NCI-H1092 (cell line): ENCODE measurements around the gene ARMC10.
"Not testable (repeated sequence)": the region's sequence is repeated elsewhere in the genome, so short reads cannot be mapped to it uniquely, and the experiment has no call there.

Experiments used
- DNase-seq: peaks from one replicate; lab custom pipeline; 2025; lab: John Stamatoyannopoulos, UW

ARMC10 gene

GRCh38 chr7:103078226-103078625, 3.3 kb downstream of the ARMC10 start:
- DNase-seq, result not testable (repeated sequence)

- no peak for DNase-seq
Measured at GRCh38 chr7:103079836-103080235, 4.9 kb downstream of the ARMC10 start.

- no peak for DNase-seq
Measured at GRCh38 chr7:103080923-103081322, 6.0 kb downstream of the ARMC10 start.

- DNase-seq, result no peak
Measured at GRCh38 chr7:103082497-103082896, 7.6 kb downstream of the ARMC10 start.

- no peak for DNase-seq
Measured at GRCh38 chr7:103083210-103083609, 8.3 kb downstream of the ARMC10 start.

GRCh38 chr7:103092321-103092720, 17.4 kb downstream of the ARMC10 start:
- DNase-seq, result not testable (repeated sequence)

- no peak for DNase-seq
Measured at GRCh38 chr7:103093429-103093828, 18.5 kb downstream of the ARMC10 start.

- DNase-seq, result no peak
Measured at GRCh38 chr7:103094102-103094501, 19.2 kb downstream of the ARMC10 start.

- not testable (repeated sequence) for DNase-seq
Measured at GRCh38 chr7:103095558-103095957, 20.6 kb downstream of the ARMC10 start.

- no peak for DNase-seq
Measured at GRCh38 chr7:103097041-103097440, 22.1 kb downstream of the ARMC10 start.

GRCh38 chr7:103100348-103100747, 25.4 kb downstream of the ARMC10 start:
- no peak for DNase-seq

GRCh38 chr7:103101543-103101942, 26.6 kb downstream of the ARMC10 start:
- no peak for DNase-seq

- no peak for DNase-seq
Measured at GRCh38 chr7:103106005-103106702, 31.2 kb downstream of the ARMC10 start.

GRCh38 chr7:103106703-103107070, 31.7 kb downstream of the ARMC10 start:
- DNase-seq, result not testable (repeated sequence)

GRCh38 chr7:103113164-103113563, 38.2 kb downstream of the ARMC10 start:
- DNase-seq, result no peak

GRCh38 chr7:103114576-103115008, 39.7 kb downstream of the ARMC10 start:
- no peak for DNase-seq

- no peak for DNase-seq
Measured at GRCh38 chr7:103115771-103116170, 40.8 kb downstream of the ARMC10 start.

GRCh38 chr7:103116511-103116910, 41.6 kb downstream of the ARMC10 start:
- DNase-seq, result no peak

GRCh38 chr7:103116991-103117390, 42.1 kb downstream of the ARMC10 start:
- DNase-seq, result no peak

- DNase-seq, result no peak
Measured at GRCh38 chr7:103117465-103117864, 42.5 kb downstream of the ARMC10 start.

- no peak for DNase-seq
Measured at GRCh38 chr7:103119791-103120291, 44.9 kb downstream of the ARMC10 start.

GRCh38 chr7:103120362-103120761, 45.4 kb downstream of the ARMC10 start:
- no peak for DNase-seq

GRCh38 chr7:103121641-103122040, 46.7 kb downstream of the ARMC10 start:
- DNase-seq, result no peak

- no peak for DNase-seq
Measured at GRCh38 chr7:103123529-103123928, 48.6 kb downstream of the ARMC10 start.
